HepG2 (cell line): Measurements from ENCODE around the gene PLEKHH3. TPM values are rescaled to one million over a fixed set of nuclear protein-coding genes. Genes with fewer than 3 reads are reported as not detected.

Experiments used
- ATM ChIP-seq: fragments of 450-650 bp; IDR thresholded peaks from 2 replicates; pipeline ENCODE4 v1.7.1; 2017; ENCODE audit warnings: mild to moderate bottlenecking, borderline replicate concordance
- BCL6 ChIP-seq: IDR thresholded peaks from 2 replicates; pipeline ENCODE4 v1.6.1; 2016; ENCODE audit warnings: missing genetic modification reagents, missing compliant biosample characterization
- CEBPB ChIP-seq: IDR thresholded peaks from 2 replicates; pipeline ENCODE4 v1.6.1; 2011; ENCODE audit warnings: low read depth, low read length, improper control_type of control experiment, borderline replicate concordance
- GFI1 ChIP-seq: sonication (generic); formaldehyde crosslinking; IDR thresholded peaks from 2 replicates; pipeline ENCODE4 v1.5.0; 2020; ENCODE audit warnings: missing genetic modification reagents, mild to moderate bottlenecking, borderline replicate concordance
- GPN1 ChIP-seq: sonication (generic); formaldehyde crosslinking; IDR thresholded peaks from 2 replicates; pipeline ENCODE4 v1.5.1; 2020; ENCODE audit warnings: missing genetic modification reagents, borderline replicate concordance
- HNF4G ChIP-seq, 2 experiments: sonication (generic) in 1 of 2; formaldehyde crosslinking in 1 of 2; IDR thresholded peaks; 2 replicates each; pipeline versions ENCODE4 v1.4.0 to v1.6.1; 2011 to 2020; ENCODE audit warnings: borderline replicate concordance in 2 of 2, low read depth in 2 of 2, mild to moderate bottlenecking in 2 of 2, low read length in 1 of 2, missing genetic modification reagents in 1 of 2, moderate library complexity in 1 of 2
- HNRNPK ChIP-seq: fragments of 200-400 bp; formaldehyde crosslinking; IDR thresholded peaks from 2 replicates; pipeline ENCODE4 v1.6.1; 2018; ENCODE audit warnings: low read length, low read depth, moderate library complexity, mild to moderate bottlenecking; ENCODE audit not compliant: poor library complexity, severe bottlenecking
- JARID2 ChIP-seq: sonication (generic); formaldehyde crosslinking; IDR thresholded peaks from 2 replicates; pipeline ENCODE4 v1.8.1; 2023; ENCODE audit warnings: missing genetic modification reagents, inconsistent platforms; ENCODE audit not compliant: insufficient replicate concordance
- JUND ChIP-seq: sonication (generic); formaldehyde crosslinking; IDR thresholded peaks from 2 replicates; pipeline ENCODE4 v1.8.0; 2022; ENCODE audit warnings: mild to moderate bottlenecking, missing genetic modification reagents
- MEIS1 ChIP-seq: sonication (generic); formaldehyde crosslinking; IDR thresholded peaks from 2 replicates; pipeline ENCODE4 v1.9.0; 2021; ENCODE audit warnings: mild to moderate bottlenecking, missing genetic modification reagents, moderate library complexity, borderline replicate concordance
- MIER2 ChIP-seq: IDR thresholded peaks from 2 replicates; pipeline ENCODE4 v1.6.1; 2016; ENCODE audit warnings: missing biosample characterization, missing genetic modification reagents
- NONO ChIP-seq, 2 experiments: fragments of 450-650 bp in 1 of 2; sonication (generic) in 1 of 2; formaldehyde crosslinking in 1 of 2; IDR thresholded peaks in 1 of 2; conservative IDR thresholded peaks in 1 of 2; 2 replicates each; pipeline versions ENCODE4 v1.6.1 to v1.8.0; 2017 to 2022; ENCODE audit warnings: mild to moderate bottlenecking in 1 of 2, missing genetic modification reagents in 1 of 2, moderate library complexity in 1 of 2
- RXRA ChIP-seq: sonication (generic); formaldehyde crosslinking; IDR thresholded peaks from 2 replicates; pipeline ENCODE4 v1.5.1; 2020; ENCODE audit warnings: missing genetic modification reagents
- SOX13 ChIP-seq, 3 experiments: fragments of 450-650 bp in 1 of 3; sonication (generic) in 1 of 3; formaldehyde crosslinking in 1 of 3; IDR thresholded peaks in 2 of 3; conservative IDR thresholded peaks in 1 of 3; 2 replicates each; pipeline versions ENCODE4 v1.5.0 to v1.6.1; 2016 to 2020; ENCODE audit warnings: antibody characterized with exemption in 1 of 3, mild to moderate bottlenecking in 1 of 3, missing compliant biosample characterization in 1 of 3, missing genetic modification reagents in 1 of 3, moderate library complexity in 1 of 3
- ZKSCAN1 ChIP-seq: fragments of 150-350 bp; IDR thresholded peaks from 2 replicates; pipeline ENCODE4 v1.6.1; 2014; ENCODE audit warnings: low read length
- ZNF10 ChIP-seq: sonication (generic); formaldehyde crosslinking; IDR thresholded peaks from 2 replicates; pipeline ENCODE4 v1.4.0; 2020; ENCODE audit warnings: mild to moderate bottlenecking, low read depth, missing genetic modification reagents, borderline replicate concordance
- ZNF12 ChIP-seq: sonication (generic); formaldehyde crosslinking; IDR thresholded peaks from 2 replicates; pipeline ENCODE4 v1.5.0; 2020; ENCODE audit warnings: missing genetic modification reagents
- ZNF121 ChIP-seq: sonication (generic); formaldehyde crosslinking; IDR thresholded peaks from 2 replicates; pipeline ENCODE4 v1.5.0; 2020; ENCODE audit warnings: mild to moderate bottlenecking, missing genetic modification reagents
- ZNF224 ChIP-seq: sonication (generic); formaldehyde crosslinking; IDR thresholded peaks from 2 replicates; pipeline ENCODE4 v1.5.0; 2020; ENCODE audit warnings: mild to moderate bottlenecking, missing genetic modification reagents
- ZNF260 ChIP-seq: sonication (generic); formaldehyde crosslinking; IDR thresholded peaks from 2 replicates; pipeline ENCODE4 v1.4.0; 2020; ENCODE audit warnings: missing genetic modification reagents, low read depth, mild to moderate bottlenecking, borderline replicate concordance
- ZNF33B ChIP-seq: sonication (generic); formaldehyde crosslinking; IDR thresholded peaks from 2 replicates; pipeline ENCODE4 v1.5.1; 2020; ENCODE audit warnings: mild to moderate bottlenecking, missing genetic modification reagents
- ZNF616 ChIP-seq: sonication (generic); formaldehyde crosslinking; IDR thresholded peaks from 2 replicates; pipeline ENCODE4 v1.5.0; 2020; ENCODE audit warnings: low read depth, mild to moderate bottlenecking, missing genetic modification reagents
- ZNF816 ChIP-seq: sonication (generic); formaldehyde crosslinking; IDR thresholded peaks from 2 replicates; pipeline ENCODE4 v1.8.0; 2022; ENCODE audit warnings: missing genetic modification reagents, mild to moderate bottlenecking, borderline replicate concordance
- ZSCAN9 ChIP-seq: IDR thresholded peaks from 2 replicates; pipeline ENCODE4 v1.6.1; 2016; ENCODE audit warnings: borderline replicate concordance
- polyA plus RNA-seq, 8 experiments: library from polyadenylated mRNA; depleted of rRNA in 3 of 8; stranded (reverse) in 7 of 8; unstranded in 1 of 8; fragments of >200 nt; fragmentation: Illumina TruSeq in 4 of 8; extraction: Trizol in 4 of 8; gene quantifications; 2 replicates each; pipeline versions ENCODE4 v1.2.1 to v1.2.3, GENCODE V29; 2011 to 2016; ENCODE audit warnings: low read depth in 4 of 8, missing spikeins in 1 of 8, mixed read lengths in 1 of 8; ENCODE audit not compliant: insufficient read depth in 1 of 8
- total RNA-seq, 5 experiments: library from RNA; depleted of rRNA; stranded (reverse); fragments of >200 nt; fragmentation: Illumina TruSeq; extraction: Trizol; gene quantifications; 2 replicates each; pipeline ENCODE4 v1.2.3, GENCODE V29; 2016; ENCODE audit warnings: low read depth in 1 of 5
- TF ChIP-seq, protein P1 (sequence below): sonication (generic); formaldehyde crosslinking; IDR thresholded peaks from 2 replicates; pipeline ENCODE4 v1.5.1; 2020; ENCODE audit warnings: mild to moderate bottlenecking, missing genetic modification reagents, borderline replicate concordance
- TF ChIP-seq, protein P2 (sequence below): sonication (generic); formaldehyde crosslinking; IDR thresholded peaks from 2 replicates; pipeline ENCODE4 v1.4.0; 2020; ENCODE audit warnings: missing genetic modification reagents, mild to moderate bottlenecking, borderline replicate concordance

Gene PLEKHH3
- total and polyA plus RNA-seq, 2 of the 13 experiments (the other 11 are each of a cell fraction or from before 2014, with no cell fraction given), result 6.0 to 19.9 TPM

DNA sequence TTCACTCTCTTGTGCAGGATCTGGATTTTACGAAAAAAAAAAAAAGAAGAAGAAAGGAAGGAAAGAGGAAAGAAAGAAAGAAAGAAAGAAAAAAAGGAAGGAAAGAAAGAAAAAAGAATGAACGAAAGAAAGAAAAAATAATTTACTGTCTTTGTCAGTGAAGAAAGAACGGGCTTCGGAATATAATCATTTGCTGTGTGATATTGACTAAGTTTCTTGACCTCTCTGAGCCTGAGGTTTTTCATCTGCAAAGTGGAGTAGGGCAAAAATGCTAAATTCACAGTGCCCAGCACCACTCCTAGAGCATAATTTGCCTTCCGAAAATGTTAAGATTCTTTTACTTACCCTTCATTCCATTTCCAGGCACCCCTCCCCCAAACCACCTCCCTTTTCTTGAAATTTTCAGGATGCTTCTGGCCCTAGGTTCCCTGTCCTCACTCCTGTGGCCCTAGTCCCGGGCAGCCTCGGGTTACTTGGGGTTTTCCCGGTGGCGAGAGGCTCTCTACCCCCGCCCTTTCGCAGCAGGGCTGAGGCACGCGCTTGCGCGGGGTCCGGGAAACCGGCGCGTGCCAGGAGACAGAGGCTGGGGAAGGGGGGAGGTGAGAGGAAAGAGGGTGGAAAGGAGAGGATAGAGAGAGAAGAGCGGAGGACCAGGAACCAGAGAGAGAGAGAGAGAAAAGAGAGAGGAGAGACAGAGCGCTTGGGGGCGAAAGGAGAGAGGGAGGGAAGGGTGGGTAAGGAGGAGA is 5.4 kb upstream of the PLEKHH3 start, which contains the start of gene CNTNAP1 (continued):
- no peak for TF ChIP-seq GPN1
- no peak for TF ChIP-seq SOX13 (IDR thresholded peaks at IDR 0.05)
- peak in 1 of 2 experiments; percentile 15; a peak in 1 of 4 replicates for TF ChIP-seq SOX13 (CRISPR knock-in tag; conservative IDR thresholded peaks at IDR 0.05 in 1 of 2, IDR thresholded peaks at IDR 0.05 in 1 of 2)
- TF ChIP-seq MEIS1 (CRISPR knock-in tag), result no peak
- no peak for TF ChIP-seq ZSCAN9 (CRISPR knock-in tag)
- TF ChIP-seq ZNF224 (CRISPR knock-in tag), result 0 out of 2 replicates have a peak, but pooled peaks have one; percentile 13
- no peak for TF ChIP-seq NONO (IDR thresholded peaks at IDR 0.05)
- TF ChIP-seq NONO (CRISPR knock-in tag; conservative IDR thresholded peaks at IDR 0.05), result no peak
- TF ChIP-seq MIER2 (CRISPR knock-in tag), result 0 out of 2 replicates have a peak, but pooled peaks have one; percentile 30
- no peak for TF ChIP-seq JUND (CRISPR knock-in tag)
- no peak for TF ChIP-seq ZNF260
- no peak for TF ChIP-seq ZNF616 (CRISPR knock-in tag)
- TF ChIP-seq ZNF33B, result peak; percentile 75; the same call in 1 of the 2 replicates
- peak; percentile 38; the same call in 1 of the 2 replicates for TF ChIP-seq BCL6
- no peak for TF ChIP-seq ATM
- no peak for TF ChIP-seq GFI1
- no peak for TF ChIP-seq ZNF10 (CRISPR knock-in tag)
- TF ChIP-seq HNRNPK, result peak; percentile 96
- no peak; the same call in 1 of the 2 replicates for TF ChIP-seq ZNF12 (CRISPR knock-in tag)
- no peak for TF ChIP-seq CEBPB
- peak; percentile 20; the same call in 1 of the 2 replicates for TF ChIP-seq RXRA
- no peak for TF ChIP-seq ZNF816 (CRISPR knock-in tag)
- TF ChIP-seq HNF4G (IDR thresholded peaks at IDR 0.05; ENCODE audit: borderline replicate concordance, low read depth, low read length), result no peak
- no peak for TF ChIP-seq HNF4G (CRISPR knock-in tag; IDR thresholded peaks at IDR 0.05; ENCODE audit: borderline replicate concordance, low read depth)
- TF ChIP-seq, protein P1, sequence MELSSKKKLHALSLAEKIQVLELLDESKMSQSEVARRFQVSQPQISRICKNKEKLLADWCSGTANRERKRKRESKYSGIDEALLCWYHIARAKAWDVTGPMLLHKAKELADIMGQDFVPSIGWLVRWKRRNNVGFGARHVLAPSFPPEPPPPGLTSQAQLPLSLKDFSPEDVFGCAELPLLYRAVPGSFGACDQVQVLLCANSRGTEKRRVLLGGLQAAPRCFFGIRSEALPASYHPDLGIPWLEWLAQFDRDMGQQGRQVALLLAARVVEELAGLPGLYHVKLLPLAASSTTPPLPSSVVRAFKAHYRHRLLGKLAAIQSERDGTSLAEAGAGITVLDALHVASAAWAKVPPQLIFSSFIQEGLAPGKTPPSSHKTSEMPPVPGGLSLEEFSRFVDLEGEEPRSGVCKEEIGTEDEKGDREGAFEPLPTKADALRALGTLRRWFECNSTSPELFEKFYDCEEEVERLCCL, result no peak
- no peak for TF ChIP-seq JARID2
- no peak for TF ChIP-seq ZKSCAN1
- TF ChIP-seq, protein P2, sequence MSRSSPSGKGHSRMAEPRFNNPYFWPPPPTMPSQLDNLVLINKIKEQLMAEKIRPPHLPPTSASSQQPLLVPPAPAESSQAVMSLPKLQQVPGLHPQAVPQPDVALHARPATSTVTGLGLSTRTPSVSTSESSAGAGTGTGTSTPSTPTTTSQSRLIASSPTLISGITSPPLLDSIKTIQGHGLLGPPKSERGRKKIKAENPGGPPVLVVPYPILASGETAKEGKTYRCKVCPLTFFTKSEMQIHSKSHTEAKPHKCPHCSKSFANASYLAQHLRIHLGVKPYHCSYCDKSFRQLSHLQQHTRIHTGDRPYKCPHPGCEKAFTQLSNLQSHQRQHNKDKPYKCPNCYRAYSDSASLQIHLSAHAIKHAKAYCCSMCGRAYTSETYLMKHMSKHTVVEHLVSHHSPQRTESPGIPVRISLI (CRISPR knock-in tag), result no peak
- TF ChIP-seq ZNF121 (CRISPR knock-in tag), result no peak
